AG09309 (cell line): ENCODE data around the gene LRRC49.
"Not testable (repeated sequence)": the region's sequence is repeated elsewhere in the genome, so short reads cannot be mapped to it uniquely, and the experiment has no call there.

Experiments used
- DNase-seq: peaks from one replicate; pipeline ENCODE4 v3.0.0-alpha.2; 2010; ENCODE audit warnings: low read depth
- H3K4me3 ChIP-seq: 2 replicates; pipeline ENCODE4 v1.5.1; 2011; ENCODE audit warnings: mild to moderate bottlenecking, low read depth, low read length, moderate library complexity; ENCODE audit not compliant: control insufficient read depth
- CTCF ChIP-seq: IDR thresholded peaks from 2 replicates; pipeline ENCODE4 v1.5.1; 2011; ENCODE audit warnings: mild to moderate bottlenecking, low read depth, low read length, inconsistent platforms; ENCODE audit not compliant: insufficient read depth, control insufficient read depth; ENCODE audit errors: missing control alignments

Gene LRRC49

GRCh38 chr15:71042356-71042922 lies 149.8 kb downstream of the LRRC49 start:
- no peak for DNase-seq
- no peak overlapping the region for H3K4me3 ChIP-seq
- no peak for TF ChIP-seq CTCF

GRCh38 chr15:71043373-71043772 lies 150.7 kb downstream of the LRRC49 start:
- TF ChIP-seq CTCF = no peak
- no peak for DNase-seq
- H3K4me3 ChIP-seq = no peak overlapping the region

GRCh38 chr15:71044006-71044405 lies 151.4 kb downstream of the LRRC49 start:
- no peak for DNase-seq
- TF ChIP-seq CTCF = no peak

GRCh38 chr15:71046146-71046545 lies 153.5 kb downstream of the LRRC49 start:
- DNase-seq = not testable (repeated sequence)

More at GRCh38 chr15:71044006-71044405, 151.4 kb downstream of the LRRC49 start:
- H3K4me3 ChIP-seq = no peak overlapping the region

GRCh38 chr15:71048913-71049675 lies 156.5 kb downstream of the LRRC49 start:
- DNase-seq = peak; percentile 77
- no peak for TF ChIP-seq CTCF
- H3K4me3 ChIP-seq = no peak overlapping the region

More at GRCh38 chr15:71046146-71046545, 153.5 kb downstream of the LRRC49 start:
- H3K4me3 ChIP-seq = not testable (repeated sequence)

- DNase-seq = no peak
- no peak overlapping the region for H3K4me3 ChIP-seq
- TF ChIP-seq CTCF = no peak
These were observed 157.2 kb downstream of the LRRC49 start for GRCh38 chr15:71049706-71050422.

GRCh38 chr15:71050461-71050860 lies 157.8 kb downstream of the LRRC49 start:
- H3K4me3 ChIP-seq = no peak overlapping the region
- DNase-seq = no peak
- no peak for TF ChIP-seq CTCF
